PC-9 (cell line): Measurements from ENCODE around the gene SLC44A5. TPM values are rescaled to one million over a fixed set of nuclear protein-coding genes. Genes with fewer than 3 reads are reported as not detected.
A peak's percentile ranks its signal among the peaks of the same experiment; 100 is the strongest.
"Not testable (repeated sequence)": the region's sequence is repeated elsewhere in the genome, so short reads cannot be mapped to it uniquely, and the experiment has no call there.

Source experiments
- Bru-seq: library from RNA; stranded (reverse); fragments of 400-500 nt; gene quantifications from one replicate; lab custom pipeline; 2021; lab: Mats Ljungman, UMichigan
- BruChase-seq, 2 experiments: library from RNA; stranded (reverse); fragments of 400-500 nt; gene quantifications; one replicate each; lab custom pipeline; 2021; lab: Mats Ljungman, UMichigan
- BruUV-seq: library from RNA; stranded (reverse); fragments of 400-500 nt; replicated peaks from 2 replicates; lab custom pipeline; 2021; lab: Mats Ljungman, UMichigan
- CTCF ChIA-PET: fragments of 300-600 bp; sonication (Branson Sonifier 250); formaldehyde crosslinking; loops from one replicate; lab custom pipeline; 2022; ENCODE audit warnings: antibody characterized with exemption; lab: Charles Lee
- POLR2A ChIA-PET: fragments of 300-600 bp; sonication (Branson Sonifier 250); formaldehyde crosslinking; loops from one replicate; lab custom pipeline; 2022; ENCODE audit warnings: antibody characterized with exemption; ENCODE audit not compliant: unreplicated experiment; lab: Charles Lee
- DNase-seq, 2 experiments: peaks; one replicate each; pipeline versions ENCODE4 v3.0.0 to v3.0.0-alpha.2; 2015 to 2022; ENCODE audit warnings: mixed read lengths in 1 of 2
- H2AFZ ChIP-seq: fragments of 200-600 bp; sonication (generic); 2 replicates; pipeline ENCODE4 v1.8.1; 2017; ENCODE audit warnings: antibody characterized with exemption
- H3F3A ChIP-seq: fragments of 200-600 bp; sonication (generic); 2 replicates; pipeline ENCODE4 v1.8.1; 2017; ENCODE audit warnings: antibody characterized with exemption, mild to moderate bottlenecking, low read depth; ENCODE audit not compliant: insufficient read depth
- H3K27ac ChIP-seq: fragments of 200-600 bp; sonication (generic); 2 replicates; pipeline ENCODE4 v1.6.1; 2016; ENCODE audit warnings: mixed run types
- H3K27me3 ChIP-seq: fragments of 200-600 bp; sonication (generic); 2 replicates; pipeline ENCODE4 v1.6.1; 2016; ENCODE audit warnings: low read depth, mixed run types; ENCODE audit not compliant: insufficient read depth
- H3K36me3 ChIP-seq: fragments of 200-600 bp; sonication (generic); 2 replicates; pipeline ENCODE4 v1.6.1; 2016; ENCODE audit warnings: low read depth, mixed run types
- H3K4me1 ChIP-seq: fragments of 200-600 bp; sonication (generic); replicated peaks from 2 replicates; pipeline ENCODE4 v1.6.1; 2016; ENCODE audit warnings: mixed run types; ENCODE audit not compliant: insufficient read depth
- H3K4me2 ChIP-seq: fragments of 200-600 bp; sonication (generic); 2 replicates; pipeline ENCODE4 v1.6.1; 2017; ENCODE audit warnings: mixed run types
- H3K4me3 ChIP-seq: fragments of 200-600 bp; sonication (generic); 2 replicates; pipeline ENCODE4 v1.6.1; 2016; ENCODE audit warnings: mixed run types
- H3K79me2 ChIP-seq: fragments of 200-600 bp; sonication (generic); 2 replicates; pipeline ENCODE4 v1.6.1; 2017; ENCODE audit warnings: low read depth, mixed run types
- H3K9me2 ChIP-seq: fragments of 200-600 bp; sonication (generic); 2 replicates; pipeline ENCODE4 v1.8.1; 2017; ENCODE audit warnings: mild to moderate bottlenecking; ENCODE audit not compliant: insufficient read depth
- H3K9me3 ChIP-seq: fragments of 200-600 bp; sonication (generic); 2 replicates; pipeline ENCODE4 v1.8.1; 2016; ENCODE audit warnings: low read depth; ENCODE audit not compliant: insufficient read depth
- H4K20me1 ChIP-seq: fragments of 200-600 bp; sonication (generic); 2 replicates; pipeline ENCODE4 v1.8.1; 2017; ENCODE audit not compliant: insufficient read depth
- CTCF ChIP-seq: fragments of 200-600 bp; sonication (generic); conservative IDR thresholded peaks from 2 replicates; pipeline ENCODE4 v1.6.1; 2017; ENCODE audit warnings: mixed run types, antibody characterized with exemption, mild to moderate bottlenecking, moderate library complexity
- EZH2 ChIP-seq: fragments of 200-600 bp; sonication (generic); IDR thresholded peaks from 2 replicates; pipeline ENCODE4 v1.8.0; 2017; ENCODE audit warnings: antibody characterized with exemption, low read depth
- intact Hi-C: fragments of 100-400 bp; cut with micrococcal nuclease; formaldehyde crosslinking; loops from one replicate; pipeline ENCODE4 v1.10.0; 2022; ENCODE audit not compliant: unreplicated experiment
- long read RNA-seq: library from polyadenylated mRNA; stranded (forward); transcript quantifications from one replicate; pipeline ENCODE4 v2.0.0, GENCODE V29; 2022
- total RNA-seq: library from RNA; stranded (reverse); gene quantifications from 2 replicates; pipeline ENCODE4 v1.2.3, GENCODE V29; 2021

SLC44A5 gene
- total RNA-seq (0.09 TPM in 1 of 2 replicates, not detected in the other), Bru-seq, nascent RNA (percentile 12 among the genes with signal in this experiment), BruChase-seq, experiment 1, labeled RNA remaining after a 2-hour chase (percentile 8 among the genes with signal in this experiment), BruChase-seq, experiment 2, labeled RNA remaining after a 6-hour chase (percentile 7 among the genes with signal in this experiment)
- long read RNA-seq, partial matches to known transcripts: 0 of 1 reads
- long read RNA-seq, other reads (novel, unspliced or antisense): 1 of 1 reads

GRCh38 chr1:75611014-75611413, at the start of gene SLC44A5:
Gene SLC44A5 (minus strand): TSS chr1:75611114. CDS start chr1:75541447, 69,667 bp downstream.
- Histone ChIP-seq H3F3A (no peaks in the 10 kb centered on the region), H3K4me2 (no peak within 1 kb of the TSS), H3K27me3 (0 out of 2 replicates have a peak, but pooled peaks cover 10% of the 10 kb centered on the region), H3K79me2 (no peaks in the 10 kb centered on the region), H3K4me1 (no peaks in the 10 kb centered on the region), H3K4me3 (no peak within 1 kb of the TSS), H2AFZ (no peak within 1 kb of the TSS), H4K20me1 (no peaks in the 10 kb centered on the region), H3K9me3 (no peaks in the 10 kb centered on the region), H3K36me3 (no peaks in the 10 kb centered on the region), H3K9me2 (no peaks in the 10 kb centered on the region), H3K27ac (no peak within 1 kb of the TSS)
- intact Hi-C loops: no loop called here
- ChIA-PET POLR2A (no interaction called here), CTCF (no interaction called here)
- BruUV-seq: no TSS peak
- TF ChIP-seq EZH2 (no peak), CTCF (no peak)
- no peak for DNase-seq

GRCh38 chr1:75655931-75656330, 45.0 kb upstream of the SLC44A5 start:
- no peak overlapping the region for H3K4me3 ChIP-seq
- no peak overlapping the region for H2AFZ ChIP-seq
- no peak overlapping the region for H3K4me2 ChIP-seq
- no peaks in the 10 kb centered on the region for H3K79me2 ChIP-seq
- ChIA-PET POLR2A (no interaction called here), CTCF (no interaction called here)
- no peak for TF ChIP-seq CTCF
- no peak for TF ChIP-seq EZH2
- H3K4me1 ChIP-seq: no peaks in the 10 kb centered on the region
- H3K9me2 ChIP-seq: no peaks in the 10 kb centered on the region
- DNase-seq: no peak
- no peaks in the 10 kb centered on the region for H3K27me3 ChIP-seq
- H3F3A ChIP-seq: no peaks in the 10 kb centered on the region
- intact Hi-C loops: no loop called here
- H3K27ac ChIP-seq: no peak overlapping the region
- no peaks in the 10 kb centered on the region for H3K9me3 ChIP-seq
- no peaks in the 10 kb centered on the region for H3K36me3 ChIP-seq
- no peaks in the 10 kb centered on the region for H4K20me1 ChIP-seq
- no TSS peak for BruUV-seq

GRCh38 chr1:75647183-75647582, 36.3 kb upstream of the SLC44A5 start:
- not testable (repeated sequence) for H4K20me1 ChIP-seq

GRCh38 chr1:75645153-75645552, 34.2 kb upstream of the SLC44A5 start:
- H3K27ac ChIP-seq, intact Hi-C loops, H3K79me2 ChIP-seq, H3F3A ChIP-seq, H3K9me3 ChIP-seq, H3K27me3 ChIP-seq, CTCF ChIA-PET, H3K36me3 ChIP-seq, H3K4me3 ChIP-seq, H4K20me1 ChIP-seq, POLR2A ChIA-PET, H3K4me1 ChIP-seq, DNase-seq, H2AFZ ChIP-seq, H3K4me2 ChIP-seq, BruUV-seq, H3K9me2 ChIP-seq: not testable (repeated sequence)

More at GRCh38 chr1:75647183-75647582, 36.3 kb upstream of the SLC44A5 start:
- intact Hi-C loops, H3K4me2 ChIP-seq, H3K9me2 ChIP-seq, H2AFZ ChIP-seq, POLR2A ChIA-PET, H3K9me3 ChIP-seq, H3K79me2 ChIP-seq, CTCF ChIA-PET, H3K4me1 ChIP-seq, H3K27me3 ChIP-seq, H3K4me3 ChIP-seq, H3K27ac ChIP-seq, BruUV-seq, H3F3A ChIP-seq, DNase-seq, H3K36me3 ChIP-seq: not testable (repeated sequence)
